ENCODE data around the gene LIN7C.
"Not testable (repeated sequence)": the region's sequence is repeated elsewhere in the genome, so short reads cannot be mapped to it uniquely, and the experiment has no call there.

Gene LIN7C

DNA sequence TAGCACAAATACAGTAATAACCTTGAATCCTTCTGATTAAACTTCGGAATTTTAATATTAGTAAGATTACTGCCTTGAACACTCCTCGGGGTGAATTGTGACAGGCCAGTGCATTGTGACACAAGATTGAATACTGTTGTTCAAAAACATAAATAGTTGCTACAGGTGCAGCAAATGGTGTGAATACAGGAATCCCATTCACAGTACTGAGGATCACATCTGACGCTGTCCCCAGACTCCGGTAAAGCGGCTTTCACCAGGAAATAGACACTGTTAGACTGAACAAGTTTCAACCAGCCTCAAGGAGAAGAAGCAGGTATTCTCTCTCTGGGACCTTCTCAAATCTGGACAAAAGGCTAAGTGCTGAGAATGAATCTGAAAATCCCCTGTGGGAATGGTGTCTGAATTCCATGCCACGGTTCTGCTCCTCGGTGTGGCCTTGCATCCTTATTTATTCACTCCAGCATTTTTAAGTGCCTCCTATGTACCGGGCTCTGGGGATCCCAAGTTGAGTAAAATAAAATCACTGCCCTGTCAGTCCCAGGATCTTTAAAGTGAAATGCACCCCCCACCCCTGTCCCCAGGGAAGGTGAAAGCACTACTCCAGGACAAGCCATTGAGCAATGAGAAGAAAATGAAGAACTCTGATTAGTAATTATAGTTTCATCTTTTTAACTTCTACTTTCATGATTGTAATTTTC is 37.4 kb downstream of the LIN7C start:
- no peak for DNase-seq

DNA sequence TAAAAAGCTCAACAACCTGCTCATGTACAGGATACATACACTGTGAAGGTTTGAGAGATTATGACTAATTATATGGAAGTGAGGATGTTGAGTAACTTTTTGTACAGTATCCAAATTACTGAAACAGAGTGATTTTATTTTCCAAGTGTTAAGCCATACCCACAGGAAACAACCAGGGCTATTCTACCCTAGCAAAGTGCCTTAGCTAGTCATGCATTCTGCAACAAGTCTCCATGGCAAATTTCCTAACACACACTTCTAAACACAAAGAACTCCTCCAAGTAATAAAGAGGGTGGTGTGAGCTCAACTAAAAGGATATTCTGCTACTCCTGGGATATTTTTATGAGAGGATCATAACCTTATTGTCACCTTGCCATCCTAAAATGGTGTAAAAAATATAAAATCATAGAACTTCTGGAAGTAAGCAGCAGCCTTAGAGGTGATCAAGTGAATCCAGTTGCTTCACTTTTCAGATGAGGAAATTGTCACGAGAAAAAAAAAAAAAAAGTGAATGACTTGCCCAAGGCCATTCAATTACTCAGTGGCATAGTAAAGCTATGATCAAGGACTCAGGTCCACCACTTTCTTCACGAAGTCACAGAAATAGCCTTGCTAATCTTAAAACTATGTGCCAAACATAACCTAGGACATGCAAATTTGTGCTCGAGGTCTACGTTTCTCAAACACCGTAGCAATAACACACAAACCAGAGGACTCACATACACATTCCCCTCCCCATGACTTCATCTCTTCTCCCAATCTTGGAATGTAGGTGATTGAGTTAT is 38.2 kb downstream of the LIN7C start:
- peak; percentile 33 for DNase-seq

DNA sequence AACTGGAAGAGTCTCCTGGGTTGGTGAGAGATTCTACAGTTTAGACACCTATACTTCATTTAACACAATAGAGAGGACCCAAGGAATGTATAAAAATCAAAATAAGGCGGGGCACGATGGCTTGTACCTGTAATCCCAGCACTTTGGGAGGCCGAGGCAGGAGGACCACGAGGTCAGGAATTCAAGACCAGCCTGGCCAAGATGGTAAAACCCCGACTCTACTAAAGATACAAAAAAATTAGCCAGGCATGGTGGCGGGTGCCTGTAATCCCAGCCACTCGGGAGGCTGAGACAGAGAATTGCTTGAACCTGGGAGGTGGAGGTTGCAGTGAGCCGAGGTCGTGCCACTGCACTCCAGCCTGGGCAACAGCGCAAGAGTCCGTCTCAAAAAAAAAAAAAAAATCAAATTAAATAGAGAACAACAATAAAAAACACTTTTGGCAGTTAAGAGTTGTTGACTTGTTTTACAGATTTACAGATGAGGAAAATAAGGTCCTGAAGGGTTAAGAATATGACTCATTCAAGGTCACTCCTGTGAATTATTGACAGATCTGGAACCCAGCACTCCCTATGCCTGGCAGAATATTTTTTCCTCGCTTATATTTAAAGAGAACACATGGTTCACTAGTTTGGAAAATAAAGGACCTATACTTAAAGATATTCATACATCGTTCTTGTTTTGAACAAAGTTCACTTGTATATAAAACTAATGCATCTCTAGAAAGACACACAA is 39.2 kb downstream of the LIN7C start:
- no peak for DNase-seq

DNA sequence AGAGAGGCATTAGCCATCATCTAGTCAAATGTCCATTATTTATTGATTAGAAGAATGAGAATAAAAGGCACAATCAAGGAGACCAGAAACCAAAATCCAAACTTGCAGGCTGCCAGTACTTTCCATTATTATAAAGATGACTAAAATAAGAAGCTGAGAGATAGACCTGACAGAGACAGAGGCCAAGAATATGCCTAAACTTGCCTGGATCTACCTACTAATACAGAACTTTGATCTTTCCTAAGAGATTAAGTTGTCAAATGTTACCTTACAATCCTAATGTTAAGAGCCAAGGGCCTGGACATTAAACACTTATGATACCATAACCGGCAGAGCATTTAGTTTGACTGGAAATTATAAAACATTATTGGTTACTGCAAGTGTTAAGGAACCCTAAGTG is 40.2 kb downstream of the LIN7C start:
- DNase-seq: no peak

DNA sequence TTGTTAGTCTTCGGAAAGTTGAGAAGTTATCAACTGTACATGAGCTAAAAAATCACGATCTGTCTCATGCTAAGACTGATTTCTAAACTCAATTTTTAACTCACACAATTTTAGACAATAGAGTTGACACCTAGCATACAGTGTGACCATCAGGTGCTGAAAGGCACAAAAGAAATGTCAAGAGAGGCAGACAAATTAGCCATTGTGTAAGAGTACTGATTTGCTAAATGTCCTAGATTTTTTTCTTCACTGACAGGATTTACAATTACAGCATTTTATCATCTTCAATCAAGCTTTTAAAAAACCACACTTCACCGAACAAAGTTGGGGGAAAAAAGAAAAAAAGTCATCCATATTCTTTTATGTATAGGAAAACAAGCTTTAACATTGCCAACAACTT is 40.9 kb downstream of the LIN7C start:
- no peak for DNase-seq

DNA sequence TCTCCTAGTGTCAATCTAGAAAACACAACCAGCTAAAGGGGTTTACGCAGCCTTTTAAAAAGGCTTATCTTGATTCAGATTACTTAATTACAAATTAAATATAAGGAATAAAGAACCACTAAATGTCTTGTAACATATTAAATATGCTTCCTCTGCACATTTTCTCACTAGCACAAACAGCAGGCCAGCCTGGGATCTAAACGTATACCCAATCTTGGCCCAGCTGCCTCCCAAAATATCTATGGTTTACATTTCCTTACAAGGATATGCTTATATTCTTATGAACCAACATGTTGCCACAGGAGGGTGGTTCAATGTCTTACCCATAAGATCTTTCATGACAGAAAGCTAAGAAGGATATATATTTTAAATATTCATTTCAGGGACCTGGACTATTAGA is 41.7 kb downstream of the LIN7C start:
- no peak for DNase-seq

DNA sequence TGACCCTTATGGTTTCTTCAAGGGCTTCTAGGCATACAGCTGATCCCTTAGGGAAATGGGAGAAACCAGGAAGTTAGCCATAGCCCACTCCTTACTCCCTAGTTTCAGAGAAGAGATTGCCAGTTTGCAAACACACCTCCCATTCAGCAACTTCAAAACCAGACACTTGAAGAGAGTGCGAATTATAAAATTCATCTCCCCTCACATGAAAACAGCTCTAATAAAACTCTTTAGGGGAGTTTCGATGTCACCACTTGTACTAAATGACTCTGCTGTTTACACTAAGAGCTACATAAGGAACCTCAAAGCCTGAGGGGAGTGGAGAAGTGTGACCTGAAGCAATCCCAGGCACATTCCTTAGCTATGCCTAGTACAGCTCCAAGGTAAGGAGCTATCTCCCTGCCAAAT is 42.3 kb downstream of the LIN7C start:
- peak; percentile 77 for DNase-seq

DNA sequence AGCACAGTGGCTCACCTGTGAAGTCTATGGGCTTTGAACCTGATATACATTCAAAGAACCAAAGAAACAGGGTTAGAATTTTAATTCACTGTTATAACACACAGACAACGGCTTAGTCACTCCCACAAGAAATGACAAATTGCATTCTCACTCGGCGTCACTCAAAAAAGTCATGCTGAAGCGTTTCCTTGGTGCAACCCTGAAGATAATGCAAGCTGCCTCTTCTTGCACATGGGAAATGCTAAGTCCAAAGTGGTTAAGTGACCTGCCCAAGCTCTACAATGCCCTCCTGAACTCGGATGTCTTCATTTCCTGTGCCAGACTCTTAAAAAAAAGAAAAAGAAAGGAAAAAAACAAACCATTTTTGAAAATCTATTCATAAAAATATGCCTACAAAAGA is 44.0 kb downstream of the LIN7C start:
- DNase-seq: no peak

DNA sequence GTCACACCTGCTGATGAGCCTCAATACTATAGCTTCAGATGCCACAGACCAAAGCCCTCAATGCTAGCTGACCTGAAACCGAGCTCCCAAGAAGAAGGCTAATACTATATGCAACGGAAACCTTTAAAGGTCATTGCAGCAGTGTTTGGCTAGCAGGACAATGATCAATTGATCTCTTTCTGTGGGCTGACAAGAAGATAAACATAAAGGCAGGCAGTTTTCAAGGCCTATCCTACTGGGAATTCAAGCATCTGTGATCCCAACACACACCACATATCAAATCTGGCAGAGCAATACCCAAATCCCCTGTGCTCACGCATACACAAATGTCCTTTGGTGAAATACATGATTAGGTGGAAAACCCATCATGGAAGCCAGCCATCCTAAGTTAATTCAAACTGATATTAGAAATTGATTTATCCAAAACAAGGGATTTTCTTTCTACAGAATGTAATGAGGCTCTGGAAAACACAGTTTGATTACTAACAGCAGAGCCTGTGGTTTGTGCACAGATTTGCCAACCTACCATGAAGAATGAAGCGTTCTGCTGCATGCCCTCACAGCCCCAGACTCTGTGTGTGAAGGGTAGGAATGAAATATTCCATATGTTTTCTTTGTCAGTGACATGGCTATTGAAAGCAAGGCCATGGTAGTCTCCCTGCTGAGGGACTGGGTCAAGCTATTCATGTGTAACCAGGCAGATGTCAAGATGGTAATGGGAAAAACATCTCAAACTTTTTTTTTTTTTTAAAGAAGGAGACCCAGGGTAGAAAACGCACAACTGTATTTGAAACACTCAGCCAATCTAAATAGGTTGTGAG is 46.2 kb downstream of the LIN7C start:
- no peak for DNase-seq

DNA sequence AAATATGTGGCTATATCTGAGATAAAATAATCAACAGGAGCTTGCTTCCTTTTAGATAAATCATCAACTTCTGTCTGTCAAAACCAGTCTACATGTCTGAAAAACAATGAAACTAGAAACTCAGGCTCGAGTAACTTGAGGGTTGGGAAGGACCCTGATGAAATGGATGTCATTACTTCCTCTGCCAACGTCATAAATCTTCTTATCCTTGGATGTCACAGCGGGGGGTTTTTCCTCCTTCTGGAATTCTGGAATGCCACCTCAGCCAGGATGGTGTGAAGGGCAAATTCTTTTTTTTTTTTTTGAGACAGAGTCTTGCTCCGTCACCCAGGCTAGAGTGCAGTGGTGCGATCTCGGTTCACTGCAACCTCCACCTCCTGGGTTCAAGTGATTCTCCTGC is 47.4 kb downstream of the LIN7C start:
- no peak for DNase-seq

DNA sequence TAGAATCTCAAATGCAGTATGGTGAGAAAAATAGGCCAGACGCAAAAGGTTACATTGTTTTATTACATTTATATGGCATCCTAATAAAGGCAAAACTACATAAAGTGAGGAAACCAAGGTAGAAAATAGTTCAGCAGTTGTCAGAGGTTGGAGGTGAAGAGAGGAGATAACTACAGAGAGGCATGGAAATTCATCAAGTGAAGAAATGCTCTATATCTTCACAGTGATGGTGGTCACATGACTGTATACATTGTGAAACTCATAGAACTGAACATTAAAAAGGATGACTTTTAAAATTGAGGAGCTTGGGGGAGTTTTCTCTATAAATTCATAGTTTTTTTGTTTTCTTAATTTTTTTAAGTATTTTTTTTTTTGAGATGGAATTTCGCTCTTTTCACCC is 48.4 kb downstream of the LIN7C start:
- DNase-seq: no peak

DNA sequence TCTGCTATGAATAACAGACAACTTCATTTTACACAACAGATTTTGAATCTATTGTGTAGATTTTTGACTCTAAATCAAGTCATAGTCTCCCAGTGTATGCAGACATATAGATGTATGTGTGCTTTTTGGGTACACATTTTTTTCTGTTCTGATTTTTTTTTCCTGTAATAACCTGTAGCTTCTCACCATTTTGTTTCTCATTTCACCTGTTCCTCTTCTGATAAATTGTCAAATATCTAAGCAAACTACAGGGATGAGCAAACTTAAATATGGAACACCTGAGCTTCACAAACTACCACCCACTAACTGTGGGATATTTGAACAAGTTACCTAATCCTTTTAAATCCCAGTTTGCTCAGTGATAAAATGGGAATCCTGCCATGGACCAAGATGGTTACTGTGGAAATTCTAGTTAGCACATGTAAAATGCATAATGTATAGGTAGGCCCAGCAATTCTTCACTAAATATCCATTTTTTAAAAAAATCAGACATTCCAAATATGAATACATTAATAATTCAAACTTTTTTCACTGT is 49.7 kb downstream of the LIN7C start:
- DNase-seq: no peak

DNA sequence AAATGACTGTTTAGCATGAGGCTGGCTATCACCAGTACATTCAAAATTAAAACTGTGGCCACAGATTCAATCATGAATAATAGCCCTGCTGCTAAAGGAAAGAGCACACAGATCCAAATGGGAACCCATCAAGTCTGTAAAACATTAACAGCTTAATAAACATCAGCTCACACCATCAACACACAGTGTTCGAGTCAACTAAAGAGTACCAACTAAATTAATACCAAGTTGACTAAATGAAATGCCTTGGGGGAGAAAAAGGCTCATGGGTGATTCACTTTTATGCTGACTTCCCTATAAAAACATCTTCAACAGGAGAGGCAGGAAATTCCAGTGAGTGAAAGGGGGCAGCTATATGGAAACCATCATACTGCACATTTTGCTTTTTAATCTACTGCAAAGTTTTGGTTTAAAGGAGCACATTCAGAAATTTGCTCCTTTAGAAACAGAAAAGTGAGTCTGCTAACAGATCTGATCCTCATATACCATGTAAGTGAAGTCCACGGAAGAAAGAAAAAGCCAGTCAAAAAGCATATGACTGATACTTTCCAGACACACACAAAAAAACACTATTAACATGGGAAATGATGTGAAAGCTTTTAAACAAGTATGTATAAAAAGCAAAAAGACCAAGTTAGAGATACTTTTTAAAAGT is 50.3 kb downstream of the LIN7C start:
- DNase-seq: no peak

DNA sequence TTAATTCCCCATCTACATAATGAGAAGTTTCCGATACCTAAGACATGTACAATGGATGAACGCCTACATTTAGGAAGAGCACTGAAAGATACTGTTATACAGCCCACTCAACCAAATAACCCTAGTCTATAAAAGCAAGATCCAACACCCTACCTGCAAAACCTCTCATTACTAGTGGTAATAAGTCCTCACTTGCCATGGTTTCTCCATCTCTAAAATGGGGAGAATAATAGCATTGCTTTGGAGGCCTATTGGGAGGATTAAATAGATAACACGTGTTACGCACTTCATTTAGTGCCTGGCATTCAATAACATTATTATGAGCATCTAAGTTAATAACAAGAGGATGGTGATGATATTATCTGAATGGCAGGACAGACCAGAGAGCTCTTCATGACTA is 50.9 kb downstream of the LIN7C start:
- no peak for DNase-seq

DNA sequence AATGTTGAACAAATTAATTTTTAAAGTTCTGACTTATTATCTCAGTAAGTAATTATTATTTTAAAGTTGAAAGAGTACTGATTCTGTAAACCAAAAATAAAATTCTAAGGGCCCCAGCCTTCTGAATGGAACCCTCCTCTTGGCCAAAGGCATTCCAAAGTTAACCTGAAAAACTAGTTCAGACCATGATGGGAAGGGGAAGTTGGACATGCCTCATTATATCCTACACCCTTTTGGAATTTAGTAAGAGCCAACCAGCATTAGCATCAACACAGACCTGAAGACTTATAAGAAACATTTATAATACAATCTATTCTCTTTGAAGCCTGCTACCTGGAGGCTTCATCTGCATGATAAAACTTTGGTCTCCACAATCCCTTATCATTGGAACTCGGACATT is 52.9 kb downstream of the LIN7C start:
- DNase-seq: no peak

DNA sequence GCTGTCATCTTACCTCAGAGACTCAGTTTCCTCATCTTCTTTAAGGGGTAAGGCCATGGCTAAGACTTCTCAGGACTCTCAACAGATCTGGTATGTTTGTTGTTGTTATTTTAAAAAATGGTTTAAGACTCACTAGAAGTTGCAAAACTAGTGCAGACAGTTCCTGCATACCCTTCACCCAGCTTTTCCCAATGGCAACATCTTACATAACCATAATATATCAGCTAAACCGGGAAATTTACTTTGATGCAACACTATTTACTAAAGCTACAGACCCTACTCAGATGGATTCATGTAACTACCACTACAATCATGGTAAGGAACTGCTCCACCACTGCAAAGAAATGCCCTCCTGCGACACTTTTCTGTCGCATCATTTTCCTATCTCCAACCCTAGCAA is 54.4 kb downstream of the LIN7C start:
- no peak for DNase-seq

DNA sequence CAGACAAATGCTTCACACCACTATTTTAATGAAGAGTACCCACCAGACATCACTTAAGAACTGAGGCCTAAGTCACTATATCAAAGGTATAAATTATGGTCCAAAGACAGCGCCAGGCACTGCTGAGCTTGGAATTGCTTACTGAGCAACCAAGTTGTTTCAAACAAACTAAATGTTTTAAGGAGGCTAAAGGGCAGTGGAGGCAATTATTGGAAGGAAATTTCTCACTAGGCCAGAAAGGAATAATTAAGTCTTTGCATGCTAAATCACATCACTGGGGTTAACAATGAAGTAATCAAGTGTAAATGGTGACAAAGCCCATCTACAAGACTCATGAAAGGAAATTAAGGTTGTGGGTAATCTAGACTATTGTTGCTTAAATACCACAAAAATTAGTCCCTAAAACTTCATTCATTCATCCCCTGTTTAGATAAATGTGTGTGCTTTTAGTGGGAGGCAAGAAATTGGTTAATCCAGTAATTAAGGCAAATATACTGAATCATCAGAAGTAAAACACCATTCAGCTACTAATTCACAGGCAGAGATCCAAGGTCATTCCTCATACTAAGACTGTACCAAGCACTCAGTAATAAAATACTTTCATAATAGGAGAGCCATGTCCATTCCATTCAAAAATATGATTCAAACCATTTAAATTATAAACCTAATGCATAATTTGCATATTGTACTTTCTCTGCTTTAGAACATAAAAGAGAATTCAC is 55.2 kb downstream of the LIN7C start:
- DNase-seq: no peak

DNA sequence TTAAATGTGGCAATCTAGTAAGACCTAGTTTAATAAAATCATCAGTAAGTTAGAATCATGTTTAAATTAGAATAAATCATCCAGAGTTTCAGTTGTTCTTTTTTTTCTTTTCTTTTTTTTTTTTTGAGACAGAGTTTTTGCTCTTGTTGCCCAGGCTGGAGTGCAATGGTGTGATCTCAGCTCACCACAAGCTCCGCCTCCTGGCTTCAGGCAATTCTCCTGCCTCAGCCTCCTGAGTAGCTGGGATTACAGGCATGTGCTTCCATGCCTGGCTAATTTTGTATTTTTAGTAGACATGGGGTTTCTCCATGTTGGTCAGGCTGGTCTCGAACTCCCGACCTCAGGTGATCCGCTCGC is 58.4 kb downstream of the LIN7C start:
- not testable (repeated sequence) for DNase-seq

DNA sequence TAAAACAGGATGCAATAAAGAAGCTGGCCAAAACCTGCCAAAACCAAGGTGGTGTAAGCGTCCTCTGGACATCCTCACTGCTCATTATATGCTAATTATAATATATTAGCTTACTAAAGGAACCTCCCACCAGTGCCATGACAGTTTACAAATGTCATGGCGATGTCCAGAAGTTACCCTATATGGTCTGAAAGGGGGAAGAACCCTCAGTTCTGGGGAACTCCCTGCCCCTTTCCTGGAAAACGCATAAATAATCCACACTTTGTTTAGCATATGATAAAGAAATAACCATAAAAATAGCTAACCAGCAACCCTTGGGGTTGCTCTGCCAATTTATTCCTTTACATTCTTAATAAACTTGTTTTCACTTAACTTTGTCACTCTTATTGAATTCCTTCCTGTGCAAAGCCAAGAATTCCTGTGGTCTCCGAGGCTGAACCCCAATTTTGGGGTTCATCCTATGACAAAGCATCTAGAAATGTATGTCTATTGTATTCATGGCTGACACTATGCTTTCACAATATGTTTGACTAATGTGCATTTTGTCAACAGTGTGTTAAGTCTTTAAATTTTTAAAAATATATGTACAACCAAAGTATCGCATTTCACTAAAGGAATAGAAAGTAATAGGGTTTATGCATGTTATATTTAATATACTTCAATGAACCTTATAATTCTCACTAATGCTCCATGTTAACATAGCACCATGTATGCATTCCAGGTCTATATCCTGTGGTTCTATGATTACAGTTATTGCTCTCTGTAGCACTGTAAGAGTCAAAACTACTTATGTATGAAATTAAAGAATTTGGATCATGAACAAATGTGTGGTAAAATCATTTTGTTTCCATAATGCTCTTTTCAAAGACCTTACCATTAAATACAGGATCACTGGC is 59.0 kb downstream of the LIN7C start:
- DNase-seq: no peak

DNA sequence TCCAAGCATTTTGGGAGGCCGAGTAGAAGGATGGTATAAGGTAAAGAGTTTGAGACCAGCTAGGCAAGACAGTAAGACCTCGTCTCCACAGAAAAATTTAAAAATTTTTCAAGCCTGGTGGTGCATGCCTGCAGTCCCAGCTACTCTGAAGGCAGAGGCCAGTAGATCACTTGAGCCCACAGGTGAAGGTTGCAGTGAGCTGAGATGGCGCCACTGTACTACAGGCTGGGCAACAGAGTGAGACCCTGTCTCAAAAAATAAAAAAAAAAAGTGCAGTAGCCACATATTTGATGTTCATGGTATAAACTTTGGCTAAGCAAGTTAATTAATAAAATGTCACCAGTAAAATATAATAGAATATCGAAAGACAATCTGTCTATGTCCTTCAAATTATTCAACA is 60.9 kb downstream of the LIN7C start:
- DNase-seq: no peak

DNA sequence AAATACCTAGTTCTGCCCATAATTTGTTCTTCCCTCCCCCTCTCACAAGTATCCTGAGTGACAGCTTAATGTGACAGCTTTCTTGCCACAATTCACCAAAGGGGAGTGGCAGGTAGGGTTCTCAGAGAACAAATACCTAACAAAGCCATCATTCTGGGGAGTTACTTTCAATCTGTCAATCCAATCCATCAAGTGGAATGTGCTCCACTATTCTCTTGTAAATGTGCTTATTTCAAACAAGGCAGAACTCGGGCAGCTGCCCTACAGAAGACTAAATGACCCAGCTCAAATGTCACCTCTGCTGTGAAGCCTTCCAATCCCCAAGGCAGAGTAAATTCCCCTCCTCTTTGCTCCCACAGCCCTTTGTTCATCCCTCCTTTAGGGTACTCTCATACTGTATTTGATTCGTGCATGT is 61.8 kb downstream of the LIN7C start:
- peak; percentile 31 for DNase-seq
